Astrocyte (in vitro differentiated cells and primary cell): ENCODE results near the gene KNSTRN. TPM values are rescaled to one million over a fixed set of nuclear protein-coding genes. Genes with fewer than 3 reads are reported as not detected.

ENCODE experiments used
- DNase-seq: peaks from one replicate; pipeline ENCODE4 v3.0.0-alpha.2; 2010; ENCODE audit warnings: low read depth
- FAIRE-seq: peaks from 2 replicates; lab custom pipeline; 2011; peaks lifted over from hg19 to GRCh38; lab: Jason Lieb, UNC
- H2AFZ ChIP-seq: 2 replicates; pipeline ENCODE4 v1.6.0; 2012; ENCODE audit warnings: low read depth, low read length, inconsistent platforms
- H3K27ac ChIP-seq: 2 replicates; pipeline ENCODE4 v1.5.1; 2011; ENCODE audit warnings: low read depth, low read length, inconsistent platforms
- H3K27me3 ChIP-seq: 2 replicates; pipeline ENCODE4 v1.6.0; 2011; ENCODE audit warnings: low read length, inconsistent platforms; ENCODE audit not compliant: insufficient read depth
- H3K36me3 ChIP-seq: 2 replicates; pipeline ENCODE4 v1.5.1; 2011; ENCODE audit warnings: low read length, inconsistent platforms; ENCODE audit not compliant: insufficient read depth
- H3K4me1 ChIP-seq: 2 replicates; pipeline ENCODE4 v1.5.1; 2011; ENCODE audit warnings: low read length, inconsistent platforms; ENCODE audit not compliant: insufficient read depth
- H3K4me2 ChIP-seq: 2 replicates; pipeline ENCODE4 v1.6.0; 2012; ENCODE audit warnings: low read length, inconsistent platforms
- H3K4me3 ChIP-seq: 2 replicates; pipeline ENCODE4 v1.5.1; 2011; ENCODE audit warnings: low read depth, mild to moderate bottlenecking, low read length, inconsistent platforms; ENCODE audit not compliant: insufficient read depth
- H3K79me2 ChIP-seq: 2 replicates; pipeline ENCODE4 v1.6.0; 2012; ENCODE audit warnings: mild to moderate bottlenecking, low read length, inconsistent platforms; ENCODE audit not compliant: insufficient read depth
- H3K9ac ChIP-seq: 2 replicates; pipeline ENCODE4 v1.6.0; 2012; ENCODE audit warnings: mild to moderate bottlenecking, low read length, inconsistent platforms
- H3K9me3 ChIP-seq: 2 replicates; pipeline ENCODE4 v1.5.1; 2012; ENCODE audit warnings: low read depth, mild to moderate bottlenecking, low read length, inconsistent platforms; ENCODE audit not compliant: insufficient read depth
- H4K20me1 ChIP-seq: 2 replicates; pipeline ENCODE4 v1.6.0; 2012; ENCODE audit warnings: low read length, inconsistent platforms; ENCODE audit not compliant: insufficient read depth
- H3K27ac Mint-ChIP-seq: one replicate; pipeline ENCODE4 v1.8.0; 2021; ENCODE audit warnings: mild to moderate bottlenecking, mixed read lengths; ENCODE audit not compliant: unreplicated experiment
- H3K27me3 Mint-ChIP-seq: one replicate; pipeline ENCODE4 v1.8.0; 2021; ENCODE audit warnings: low read depth, mixed read lengths; ENCODE audit not compliant: unreplicated experiment
- H3K36me3 Mint-ChIP-seq: one replicate; pipeline ENCODE4 v1.8.0; 2021; ENCODE audit warnings: low read depth, mixed read lengths; ENCODE audit not compliant: unreplicated experiment
- H3K4me1 Mint-ChIP-seq: one replicate; pipeline ENCODE4 v1.8.0; 2021; ENCODE audit warnings: low read depth, mixed read lengths; ENCODE audit not compliant: unreplicated experiment
- H3K4me3 Mint-ChIP-seq: one replicate; pipeline ENCODE4 v1.8.0; 2021; ENCODE audit warnings: mild to moderate bottlenecking, moderate library complexity, mixed read lengths; ENCODE audit not compliant: unreplicated experiment
- H3K9me3 Mint-ChIP-seq: one replicate; pipeline ENCODE4 v1.8.0; 2021; ENCODE audit warnings: mild to moderate bottlenecking, mixed read lengths; ENCODE audit not compliant: unreplicated experiment
- EZH2 ChIP-seq: IDR thresholded peaks from 2 replicates; pipeline ENCODE4 v1.6.1; 2012; ENCODE audit warnings: mild to moderate bottlenecking, low read length, inconsistent platforms; ENCODE audit not compliant: insufficient read depth
- total RNA-seq: library from RNA; stranded (reverse); gene quantifications from 2 replicates; pipeline ENCODE4 v1.2.1, GENCODE V29; 2021
- TF ChIP-seq, protein P1 (sequence below): IDR thresholded peaks from 2 replicates; pipeline ENCODE4 v1.5.1; 2011; ENCODE audit warnings: low read depth, mild to moderate bottlenecking, inconsistent platforms, low read length, moderate library complexity; ENCODE audit not compliant: insufficient read depth

The KNSTRN gene
- total RNA-seq, 1 donor from 2014 or later, result 37.8 TPM

DNA sequence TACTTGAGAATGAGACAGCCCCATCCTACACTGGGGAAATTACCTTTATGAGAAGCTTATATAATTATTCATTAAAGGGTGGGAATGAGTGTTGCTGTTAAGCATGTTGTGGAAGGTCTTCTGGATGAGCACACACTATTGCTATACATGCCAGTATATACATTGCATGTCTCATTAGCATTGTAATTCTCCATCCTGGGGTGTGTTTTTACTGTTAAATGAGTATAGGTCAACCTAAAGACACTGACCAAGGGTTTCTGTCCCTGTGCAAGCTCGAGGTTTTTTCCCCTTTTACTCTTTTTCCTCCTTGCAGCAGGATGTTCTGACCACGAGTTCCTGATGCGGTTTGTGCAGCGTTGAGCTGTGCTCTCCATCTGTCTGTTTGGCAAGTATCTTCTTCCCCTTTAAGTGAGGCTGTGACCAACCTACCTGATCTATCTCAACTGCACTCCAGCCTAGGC lies 15.9 kb downstream of the KNSTRN start:
- H3K4me1 ChIP-seq, result no peaks in the 10 kb centered on the region
- H2AFZ ChIP-seq, result no peak overlapping the region
- H3K4me1 Mint-ChIP-seq, result peaks cover 3% of the 10 kb centered on the region
- H3K4me3 ChIP-seq, result no peak overlapping the region
- TF ChIP-seq, protein P1, sequence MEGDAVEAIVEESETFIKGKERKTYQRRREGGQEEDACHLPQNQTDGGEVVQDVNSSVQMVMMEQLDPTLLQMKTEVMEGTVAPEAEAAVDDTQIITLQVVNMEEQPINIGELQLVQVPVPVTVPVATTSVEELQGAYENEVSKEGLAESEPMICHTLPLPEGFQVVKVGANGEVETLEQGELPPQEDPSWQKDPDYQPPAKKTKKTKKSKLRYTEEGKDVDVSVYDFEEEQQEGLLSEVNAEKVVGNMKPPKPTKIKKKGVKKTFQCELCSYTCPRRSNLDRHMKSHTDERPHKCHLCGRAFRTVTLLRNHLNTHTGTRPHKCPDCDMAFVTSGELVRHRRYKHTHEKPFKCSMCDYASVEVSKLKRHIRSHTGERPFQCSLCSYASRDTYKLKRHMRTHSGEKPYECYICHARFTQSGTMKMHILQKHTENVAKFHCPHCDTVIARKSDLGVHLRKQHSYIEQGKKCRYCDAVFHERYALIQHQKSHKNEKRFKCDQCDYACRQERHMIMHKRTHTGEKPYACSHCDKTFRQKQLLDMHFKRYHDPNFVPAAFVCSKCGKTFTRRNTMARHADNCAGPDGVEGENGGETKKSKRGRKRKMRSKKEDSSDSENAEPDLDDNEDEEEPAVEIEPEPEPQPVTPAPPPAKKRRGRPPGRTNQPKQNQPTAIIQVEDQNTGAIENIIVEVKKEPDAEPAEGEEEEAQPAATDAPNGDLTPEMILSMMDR, result no peak
- no peak for TF ChIP-seq EZH2
- no peaks in the 10 kb centered on the region for H3K27me3 Mint-ChIP-seq
- H3K9me3 Mint-ChIP-seq, result peaks cover 3% of the 10 kb centered on the region
- no peak for FAIRE-seq
- H3K9ac ChIP-seq, result no peak overlapping the region
- no peak overlapping the region for H3K4me3 Mint-ChIP-seq
- peaks cover 8% of the 10 kb centered on the region for H3K36me3 ChIP-seq
- no peaks in the 10 kb centered on the region for H3K79me2 ChIP-seq
- no peak overlapping the region for H3K27ac ChIP-seq
- H3K4me2 ChIP-seq, result no peak overlapping the region
- no peaks in the 10 kb centered on the region for H4K20me1 ChIP-seq
- no peak overlapping the region for H3K27ac Mint-ChIP-seq
- no peaks in the 10 kb centered on the region for H3K9me3 ChIP-seq
- H3K36me3 Mint-ChIP-seq, result peaks cover 7% of the 10 kb centered on the region
- no peak for DNase-seq
- no peaks in the 10 kb centered on the region for H3K27me3 ChIP-seq

DNA sequence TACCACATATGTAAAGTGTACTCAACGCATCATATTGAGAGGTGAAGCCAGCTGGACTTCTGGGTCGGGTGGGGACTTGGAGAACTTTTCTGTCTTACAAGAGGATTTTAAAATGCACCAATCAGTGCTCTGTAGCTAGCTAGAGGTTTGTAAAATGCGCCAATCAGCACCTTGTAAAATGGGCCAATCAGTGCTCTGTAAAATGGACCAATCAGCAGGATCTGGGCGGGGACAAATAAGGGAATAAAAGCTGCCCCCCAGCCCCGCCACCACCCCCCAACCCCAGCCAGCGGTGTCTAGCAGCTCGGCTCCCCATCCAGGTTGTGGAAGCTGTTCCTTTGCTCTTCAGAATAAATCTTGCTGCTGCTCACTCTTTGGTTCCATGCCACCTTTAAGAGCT lies 16.8 kb downstream of the KNSTRN start:
- H3K27ac Mint-ChIP-seq, result no peak overlapping the region
- Histone ChIP-seq H4K20me1 (no peaks in the 10 kb centered on the region), H3K4me1 (no peaks in the 10 kb centered on the region), H3K4me2 (no peak overlapping the region), H3K27ac (no peak overlapping the region), H3K79me2 (no peaks in the 10 kb centered on the region), H3K9me3 (no peaks in the 10 kb centered on the region), H2AFZ (no peak overlapping the region), H3K27me3 (no peaks in the 10 kb centered on the region), H3K4me3 (no peak overlapping the region), H3K9ac (no peak overlapping the region), H3K36me3 (no peaks in the 10 kb centered on the region)
- peaks cover 3% of the 10 kb centered on the region for H3K36me3 Mint-ChIP-seq
- no peak for TF ChIP-seq EZH2
- TF ChIP-seq, protein P1, result no peak
- DNase-seq (no peak), FAIRE-seq (no peak)
- peaks cover 3% of the 10 kb centered on the region for H3K9me3 Mint-ChIP-seq
- H3K4me1 Mint-ChIP-seq, result peaks cover 3% of the 10 kb centered on the region
- no peaks in the 10 kb centered on the region for H3K27me3 Mint-ChIP-seq
- no peak overlapping the region for H3K4me3 Mint-ChIP-seq

DNA sequence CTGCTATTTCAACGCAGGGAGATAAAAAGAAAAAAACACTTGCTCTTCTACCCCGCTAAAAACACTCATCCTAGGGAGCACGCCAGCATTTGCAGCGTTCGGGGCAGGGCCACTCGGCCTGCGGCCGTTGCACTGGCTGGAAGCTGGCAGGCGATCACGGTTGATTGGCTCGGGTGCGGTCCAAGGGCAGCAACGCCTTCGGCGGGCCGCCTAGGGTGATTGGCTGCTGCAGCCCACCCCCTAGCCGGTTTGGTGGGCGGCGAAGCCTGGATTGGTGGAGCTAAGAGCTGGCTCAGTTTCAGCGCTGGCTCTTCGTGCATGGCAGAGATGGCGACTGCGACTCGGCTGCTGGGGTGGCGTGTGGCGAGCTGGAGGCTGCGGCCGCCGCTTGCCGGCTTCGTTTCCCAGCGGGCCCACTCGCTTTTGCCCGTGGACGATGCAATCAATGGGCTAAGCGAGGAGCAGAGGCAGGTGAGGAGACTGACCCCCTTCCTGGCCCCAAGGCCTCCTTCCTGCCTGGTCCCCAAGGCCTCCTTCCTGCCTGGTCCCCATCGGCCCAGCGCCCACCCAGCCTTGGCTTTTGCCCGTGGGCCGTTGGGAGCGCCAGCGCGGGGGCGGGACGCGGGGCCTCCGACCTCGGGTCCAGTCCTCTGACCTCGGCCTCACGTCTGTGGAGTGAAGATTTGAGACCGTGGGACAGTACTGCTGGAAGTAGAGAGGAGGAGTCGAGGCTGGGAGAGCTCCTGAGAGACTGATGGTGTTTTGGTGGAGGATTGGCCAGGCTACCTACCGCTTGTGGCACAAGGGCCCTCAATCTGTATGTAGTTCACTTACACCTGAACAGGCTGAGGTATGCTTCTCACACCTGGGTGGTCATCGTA lies 23.2 kb downstream of the KNSTRN start, which contains the start of gene IVD:
IVD (plus strand) TSS at position 295 of the 881 bp plus-strand sequence; CDS start at position 328, 33 bp downstream.
- Histone ChIP-seq H3K27me3 (no peaks in the 10 kb centered on the region), H3K9me3 (no peaks in the 10 kb centered on the region), H3K27ac (peak within 1 kb of the TSS; percentile 60), H3K4me3 (peak within 1 kb of the TSS; percentile 88), H3K4me2 (peak within 1 kb of the TSS; percentile 100), H3K4me1 (peaks cover 15% of the 10 kb centered on the region), H3K79me2 (peaks cover 23% of the 10 kb centered on the region), H2AFZ (peak within 1 kb of the TSS; percentile 77), H4K20me1 (peaks cover 24% of the 10 kb centered on the region), H3K9ac (peak within 1 kb of the TSS; percentile 92), H3K36me3 (peaks cover 3% of the 10 kb centered on the region)
- H3K9me3 Mint-ChIP-seq, result peaks cover 3% of the 10 kb centered on the region
- peak; percentile 76 for FAIRE-seq
- peaks cover 10% of the 10 kb centered on the region for H3K4me1 Mint-ChIP-seq
- peaks cover 16% of the 10 kb centered on the region for H3K36me3 Mint-ChIP-seq
- no peak for TF ChIP-seq EZH2
- TF ChIP-seq, protein P1, result no peak
- H3K27me3 Mint-ChIP-seq, result no peaks in the 10 kb centered on the region
- peak within 1 kb of the TSS; percentile 80 for H3K27ac Mint-ChIP-seq
- peak within 1 kb of the TSS; percentile 91 for H3K4me3 Mint-ChIP-seq
- DNase-seq, result peak; percentile 93
